GM19099 (cell line): ENCODE measurements around the gene ZNF28.

ENCODE experiments used
- POLR2A ChIP-seq: IDR thresholded peaks from 3 replicates; pipeline ENCODE4 v1.6.1; 2011; ENCODE audit warnings: low read depth; ENCODE audit not compliant: insufficient read length; ENCODE audit errors: extremely low read depth

The ZNF28 gene

DNA sequence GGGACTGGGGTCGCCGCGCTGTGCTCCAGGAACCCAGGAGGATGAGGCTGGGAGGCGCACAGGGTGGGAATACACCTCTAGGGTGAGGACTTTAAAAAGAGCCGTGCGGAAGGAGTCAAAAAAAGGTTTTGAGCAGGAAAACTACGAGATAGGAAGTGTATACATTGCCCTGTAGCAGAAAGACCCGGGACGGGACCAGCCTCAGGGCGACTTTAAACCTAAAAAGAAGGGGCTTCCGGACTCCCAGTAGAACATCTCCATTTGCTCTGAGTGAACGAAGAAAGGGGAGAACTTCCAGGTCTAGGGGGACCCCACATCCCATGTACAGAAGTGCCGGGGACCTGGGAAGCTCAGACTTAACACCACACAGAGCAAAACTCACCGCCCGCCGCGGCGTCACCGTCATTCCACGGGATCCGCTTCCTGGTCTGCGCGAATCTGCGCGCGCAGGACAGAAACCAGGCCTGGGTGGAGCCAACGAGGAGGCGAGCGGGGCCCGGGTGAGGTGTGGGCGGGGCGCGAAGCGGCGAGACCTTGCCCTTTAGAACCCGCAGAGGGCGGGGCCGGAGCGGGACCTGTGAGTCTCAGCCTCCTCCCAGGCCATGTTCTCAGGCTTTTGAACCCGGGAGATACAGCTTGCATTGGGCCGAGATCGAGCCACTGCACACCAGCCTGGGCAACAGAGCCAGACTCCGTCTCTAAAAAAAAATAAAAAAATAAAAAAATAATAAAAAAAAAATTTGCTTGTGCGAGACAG lies at the start of gene ZNF28:
TSS of gene ZNF28 (minus strand) at position 430 of the 757 bp plus-strand sequence. CDS start 3,675 bp downstream, outside the sequence.
- peak; percentile 36 for TF ChIP-seq POLR2A

DNA sequence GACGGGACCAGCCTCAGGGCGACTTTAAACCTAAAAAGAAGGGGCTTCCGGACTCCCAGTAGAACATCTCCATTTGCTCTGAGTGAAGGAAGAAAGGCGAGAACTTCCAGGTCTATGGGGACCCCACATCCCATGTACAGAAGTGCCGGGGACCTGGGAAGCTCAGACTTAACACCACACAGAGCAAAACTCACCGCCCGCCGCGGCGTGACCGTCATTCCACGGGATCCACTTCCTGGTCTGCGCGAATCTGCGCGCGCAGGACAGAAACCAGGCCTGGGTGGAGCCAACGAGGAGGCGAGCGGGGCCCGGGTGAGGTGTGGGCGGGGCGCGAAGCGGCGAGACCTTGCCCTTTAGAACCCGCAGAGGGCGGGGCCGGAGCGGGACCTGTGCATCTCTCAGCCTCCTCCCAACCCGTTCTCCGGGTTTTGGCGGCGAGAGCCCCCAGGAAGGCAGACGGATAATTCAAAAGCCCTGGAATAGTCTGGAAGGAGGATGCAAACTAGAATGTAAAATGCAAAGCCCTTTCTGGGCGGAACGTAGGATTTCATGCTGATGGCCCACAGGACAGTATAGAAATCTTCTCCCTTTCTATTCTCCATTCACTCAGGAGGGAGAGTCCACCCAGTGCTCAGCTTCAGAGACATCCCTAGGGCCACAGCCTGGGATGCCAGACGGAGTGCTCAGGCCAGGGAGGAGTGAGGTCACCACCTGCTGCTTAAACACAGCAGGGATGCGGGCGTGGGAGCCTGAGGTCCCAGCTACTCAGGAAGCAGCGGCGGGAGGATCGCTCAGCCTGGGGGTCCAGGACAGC lies 36.2 kb upstream of the ZNF28 start, which contains the start of gene ZNF468:
TSS of gene ZNF468 (minus strand) at position 242 of the 814 bp plus-strand sequence. CDS start 3,347 bp downstream, outside the sequence.
- peak; percentile 81 for TF ChIP-seq POLR2A

DNA sequence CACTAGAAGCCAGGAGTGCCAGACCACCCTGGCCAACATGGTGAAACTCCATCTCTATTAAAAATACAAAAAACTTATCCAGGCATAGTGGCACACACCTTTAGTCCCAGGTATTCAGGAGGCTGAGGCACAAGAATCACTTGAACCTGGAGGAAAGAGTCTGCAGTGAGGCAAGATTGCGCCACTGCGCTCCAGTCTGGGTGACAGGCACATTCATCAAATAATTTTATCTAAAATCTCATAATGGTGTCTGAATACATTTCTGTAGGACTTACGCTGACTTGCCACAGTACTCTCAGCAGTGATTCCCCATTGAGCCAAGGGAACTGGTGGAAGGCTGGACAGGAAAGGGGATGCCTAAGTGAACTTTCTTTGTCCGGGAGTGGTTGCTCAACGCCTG lies 4.3 kb upstream of the ZNF28 start:
- no peak for TF ChIP-seq POLR2A

DNA sequence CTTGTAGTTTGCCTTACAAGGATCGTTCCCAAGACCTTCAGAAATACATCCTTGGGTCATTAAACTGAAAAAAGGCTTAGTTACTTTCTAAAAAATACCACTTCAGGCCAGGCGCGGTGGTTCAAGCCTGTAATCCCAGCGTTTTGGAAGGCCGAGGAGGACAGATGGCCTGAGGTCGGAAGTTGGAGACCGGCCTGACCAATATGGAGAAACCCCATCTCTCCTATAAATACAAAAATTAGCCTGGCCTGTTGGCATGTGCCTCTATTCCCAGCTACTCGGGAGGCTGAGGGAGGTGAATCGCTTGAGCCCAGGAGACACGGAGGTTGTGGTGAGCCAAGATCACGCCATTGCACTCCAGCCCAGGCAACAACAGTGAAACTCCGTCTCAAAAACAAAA lies 2.2 kb upstream of the ZNF28 start:
- no peak for TF ChIP-seq POLR2A

DNA sequence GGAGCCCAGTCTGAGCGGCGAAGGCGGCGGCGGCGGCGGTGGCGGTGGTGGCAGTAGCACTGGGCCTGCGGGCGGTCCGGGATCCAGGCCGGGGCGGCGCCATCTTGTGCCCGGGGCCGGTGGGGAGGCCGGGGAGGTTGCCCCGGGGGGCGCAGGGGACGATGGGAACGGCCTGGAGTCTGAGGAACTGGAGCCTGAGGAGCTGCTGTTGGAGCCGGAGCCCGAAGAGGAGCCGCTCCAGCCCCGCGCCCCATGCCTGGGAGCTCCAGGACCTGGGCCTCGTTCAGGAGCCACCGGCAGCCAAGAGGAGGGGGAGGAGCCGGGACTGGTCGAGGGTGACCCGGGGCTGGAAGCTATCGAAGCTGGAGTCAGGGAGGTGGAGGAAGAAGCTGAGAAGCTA lies 11.6 kb downstream of the ZNF28 start:
- no peak for TF ChIP-seq POLR2A

DNA sequence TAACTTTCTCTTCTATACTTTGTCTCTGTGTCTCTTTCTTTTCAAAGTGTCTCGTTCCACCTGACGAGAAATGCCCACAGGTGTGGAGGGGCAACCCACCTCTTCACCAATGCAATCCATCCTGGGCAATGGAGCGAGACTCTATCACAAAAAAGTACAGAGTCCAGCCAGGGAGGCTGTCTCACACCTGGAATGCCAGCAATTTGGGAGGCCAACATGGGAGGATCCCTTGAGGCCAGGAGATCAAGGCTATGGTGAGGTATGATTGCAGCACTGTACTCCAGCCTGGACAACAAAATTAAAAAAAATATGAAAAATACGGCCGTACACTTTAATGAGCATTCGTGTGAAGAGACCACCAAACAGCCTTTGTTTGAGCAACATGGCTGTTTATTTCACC lies 32.0 kb downstream of the ZNF28 start:
- TF ChIP-seq POLR2A: no peak

DNA sequence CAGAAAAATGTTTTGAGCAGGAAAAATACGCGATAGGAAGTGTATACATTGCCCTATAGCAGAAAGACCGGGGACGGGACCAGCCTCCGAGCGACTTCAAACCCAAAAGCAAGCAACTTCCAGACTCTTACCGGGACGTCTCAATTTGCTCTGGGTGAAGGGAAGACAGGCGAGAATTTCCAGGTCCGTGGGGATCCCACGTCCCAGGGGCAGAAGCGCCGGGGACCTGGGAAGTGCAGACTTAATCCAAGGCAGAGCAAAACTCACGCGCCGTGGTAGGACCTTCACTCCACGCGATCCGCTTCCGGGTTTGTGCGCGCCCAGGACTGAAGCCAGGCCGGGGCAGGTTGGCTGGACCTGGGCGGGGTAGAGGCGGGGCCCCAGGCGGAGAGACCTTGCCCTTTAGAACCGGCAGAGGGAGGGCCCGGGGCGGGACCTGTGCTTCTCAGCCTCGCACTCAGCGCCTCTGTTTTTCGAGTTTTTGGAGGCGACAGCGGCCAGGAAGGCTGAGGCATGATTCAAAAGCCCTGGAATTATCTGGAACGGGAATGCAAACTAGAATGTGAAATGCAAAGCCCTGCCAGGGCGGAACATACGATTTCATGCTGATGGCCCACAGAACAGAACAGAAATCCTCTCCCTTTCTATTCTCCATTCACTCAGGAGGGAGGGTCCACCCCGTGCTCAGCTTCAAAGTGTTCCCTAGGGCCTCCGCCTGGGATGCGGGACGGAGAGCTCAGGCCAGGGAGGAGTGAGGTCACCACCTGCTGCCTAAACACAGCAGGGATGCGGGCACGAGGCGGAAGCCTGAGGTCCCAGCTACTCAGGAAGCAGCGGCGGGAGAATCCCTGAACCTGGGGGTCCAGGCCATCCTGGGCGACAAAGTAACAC lies 34.7 kb downstream of the ZNF28 start, which contains the start of gene ZNF600:
TSS of gene ZNF600 (minus strand) at position 328 of the 891 bp plus-strand sequence. CDS start 7,903 bp downstream, outside the sequence.
- peak; percentile 67 for TF ChIP-seq POLR2A

DNA sequence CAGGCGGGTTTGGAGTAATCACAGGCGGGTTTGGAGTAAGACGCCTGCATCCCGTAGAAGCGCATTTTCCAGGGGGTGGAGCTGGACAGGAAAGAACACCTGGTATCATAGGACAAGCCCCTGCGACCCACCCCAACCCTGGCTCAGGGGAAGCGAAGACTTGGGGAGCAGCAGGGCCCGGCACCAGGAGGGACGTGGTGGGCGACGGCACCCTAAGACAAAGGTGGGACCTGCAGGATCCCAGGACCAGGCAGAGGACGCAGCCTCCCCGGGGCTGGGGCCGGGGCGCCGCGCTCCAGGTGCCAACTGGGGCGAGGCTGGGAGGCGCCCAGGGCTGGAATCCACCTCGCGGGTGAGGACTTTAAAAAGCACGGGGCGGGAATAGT lies 35.4 kb downstream of the ZNF28 start:
- TF ChIP-seq POLR2A: no peak

DNA sequence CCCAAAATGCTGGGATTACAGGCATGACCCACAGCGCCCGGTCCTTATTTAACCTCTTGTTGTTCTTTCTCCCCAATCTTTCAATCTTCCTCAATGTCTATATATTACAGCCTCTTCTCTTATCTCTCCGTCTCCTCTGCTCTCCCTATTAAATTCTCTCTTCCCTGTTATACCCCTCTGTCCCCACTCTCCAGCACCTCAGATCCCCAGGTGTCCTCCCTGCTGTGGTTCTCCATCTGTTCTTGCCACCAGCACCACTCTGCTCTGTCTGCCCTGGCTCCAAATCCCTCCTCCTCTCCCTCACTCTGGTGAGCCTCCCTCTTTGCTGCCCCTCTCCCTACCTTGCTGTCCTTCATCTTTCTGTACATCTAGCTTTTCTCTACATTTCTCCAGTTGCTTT lies 35.9 kb downstream of the ZNF28 start:
- TF ChIP-seq POLR2A: no peak

DNA sequence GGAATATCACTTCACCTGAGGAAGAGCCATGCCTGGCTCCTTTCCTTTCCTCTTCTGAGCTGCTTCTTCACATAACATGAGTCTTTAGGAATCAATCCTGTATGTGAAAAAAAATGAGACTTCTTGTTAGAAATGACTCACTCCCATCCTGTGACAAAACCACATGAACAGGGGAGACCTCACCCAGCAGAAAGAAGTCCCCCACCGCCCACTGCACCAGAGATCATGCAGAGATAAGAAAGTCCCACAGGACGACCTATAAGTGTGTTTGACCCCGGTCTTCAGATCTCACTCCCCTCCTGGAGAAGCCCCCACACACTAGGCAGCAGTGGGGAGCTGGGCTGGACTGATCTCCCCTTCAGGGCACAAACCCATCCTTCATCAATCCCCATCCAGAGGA lies 42.6 kb downstream of the ZNF28 start:
- no peak for TF ChIP-seq POLR2A

DNA sequence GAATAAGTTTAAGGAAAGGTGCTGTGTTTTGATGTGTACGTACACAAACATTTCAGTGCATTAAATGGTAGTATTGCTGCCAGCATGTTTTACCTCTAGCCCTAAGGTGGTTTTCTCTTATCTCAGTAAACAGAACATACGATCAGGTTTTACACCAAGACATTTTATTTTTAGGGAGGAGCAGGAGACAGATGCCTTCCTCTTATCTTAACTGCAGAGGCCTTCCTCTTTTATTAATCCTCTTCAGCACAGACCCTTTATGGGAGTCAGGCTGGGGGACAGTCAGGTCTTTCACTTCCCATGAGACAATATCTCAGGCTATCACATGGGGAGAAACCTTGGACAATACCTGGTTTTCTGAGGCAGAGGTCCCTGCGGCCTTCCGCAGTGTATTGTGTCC lies 71.7 kb downstream of the ZNF28 start:
- TF ChIP-seq POLR2A: no peak

DNA sequence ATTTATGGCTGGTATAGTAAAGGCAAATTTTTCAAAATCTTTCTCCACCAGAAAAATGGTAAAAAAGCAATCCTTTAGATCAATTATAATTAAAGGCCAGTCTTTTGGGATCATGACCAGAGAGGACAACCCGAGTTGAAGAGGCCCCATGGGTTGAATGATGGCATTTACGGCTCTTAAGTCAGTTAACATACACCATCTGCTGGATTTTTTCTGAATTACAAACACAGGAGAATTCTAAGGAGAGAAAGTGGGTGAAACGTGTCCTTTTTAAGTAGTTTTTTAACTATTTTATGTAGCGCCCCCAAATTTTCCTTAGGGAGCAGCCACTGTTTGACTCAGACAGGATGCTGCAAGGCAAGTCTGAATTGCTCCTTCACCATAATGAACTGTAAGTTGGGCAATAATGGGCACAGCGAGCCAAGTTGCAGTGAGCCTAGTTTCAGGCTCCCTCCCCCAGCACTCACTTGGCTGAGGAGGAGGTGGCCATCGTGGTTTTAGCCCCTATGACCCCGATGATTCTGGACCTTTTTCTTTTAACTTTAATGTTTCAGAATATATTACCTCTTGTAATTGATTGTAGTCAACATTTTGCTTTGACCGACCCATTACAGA lies 73.0 kb downstream of the ZNF28 start:
- TF ChIP-seq POLR2A: no peak
